HG03103 (cell line): ENCODE data around the gene IL36A.

Experiments used
- ATAC-seq: cut with Tn5 transposase; IDR thresholded peaks from one replicate; pipeline ENCODE4 v1.9.1; 2021; ENCODE audit warnings: low read depth; ENCODE audit not compliant: unreplicated experiment

The IL36A gene

GRCh38 chr2:113005030-113005509 is at the start of gene IL36A:
IL36A (plus strand) TSS chr2:113005459; CDS start chr2:113005872, 413 bp downstream.
- no peak for ATAC-seq

GRCh38 chr2:112957511-112957910 is 47.7 kb upstream of the IL36A start:
- no peak for ATAC-seq

DNA sequence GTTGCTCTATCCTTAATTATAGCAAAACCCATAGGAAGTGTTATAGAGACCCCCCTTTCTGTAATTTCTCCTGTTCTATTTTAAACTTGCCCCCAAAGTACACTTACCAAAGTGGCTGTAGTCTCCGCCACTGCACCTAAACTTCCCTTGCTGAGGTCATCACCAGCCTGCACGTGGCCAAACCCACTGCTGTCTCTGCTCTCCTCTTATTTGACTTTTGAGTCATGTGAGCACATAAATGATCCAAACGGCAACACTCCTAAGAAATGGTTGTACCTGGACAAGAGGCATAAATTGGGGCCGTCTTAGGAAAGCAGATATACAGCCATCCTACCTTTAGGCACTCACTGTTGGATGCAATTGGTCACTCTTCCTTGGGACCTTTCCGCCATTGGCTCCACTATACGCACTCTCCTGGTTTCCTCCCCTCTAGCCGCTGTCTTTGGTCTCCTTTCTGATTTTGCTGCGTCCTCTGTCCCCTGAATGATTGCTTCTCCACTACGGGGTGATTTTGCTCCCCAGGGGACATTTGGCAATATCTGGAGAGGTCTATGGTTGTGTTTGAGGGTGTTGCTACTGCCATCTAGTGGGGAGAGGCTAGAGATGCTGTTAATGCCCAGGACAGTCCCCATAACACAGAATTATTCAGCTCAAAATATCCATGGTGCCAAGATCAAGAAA is 46.7 kb upstream of the IL36A start:
- ATAC-seq, result no peak

DNA sequence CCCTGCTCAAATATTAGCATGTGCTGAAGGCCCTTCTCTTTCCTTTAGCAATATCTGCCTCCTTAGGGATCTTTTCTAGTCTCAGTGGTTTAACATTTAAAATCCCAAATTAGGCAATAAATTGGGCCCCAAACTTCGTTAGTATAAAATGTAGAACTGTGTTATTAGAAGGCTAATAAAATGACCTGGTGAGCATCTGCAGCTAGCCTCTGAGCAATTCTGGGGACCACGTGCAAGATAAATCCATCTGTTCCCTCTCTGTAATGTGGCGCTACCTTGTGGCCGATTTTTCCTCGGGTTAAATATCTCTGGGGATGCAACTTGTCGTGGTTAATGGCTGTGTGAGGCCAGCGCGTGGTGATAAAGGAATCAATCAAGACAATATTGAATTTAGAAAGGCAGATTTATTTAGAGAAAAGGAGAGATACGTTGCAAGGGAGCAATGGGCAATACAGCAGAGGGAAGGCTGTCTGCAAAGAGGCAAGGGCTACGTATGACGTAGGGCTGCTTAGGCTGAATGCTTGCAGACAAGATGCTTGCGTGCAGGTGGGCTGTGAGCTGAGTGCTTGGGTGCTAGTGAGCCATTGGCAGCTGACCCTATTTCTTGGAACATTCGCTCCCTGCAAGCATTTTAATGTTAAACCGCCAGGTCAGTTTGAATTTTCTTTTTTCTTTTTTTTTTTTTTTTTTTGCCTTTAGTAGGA is 46.0 kb upstream of the IL36A start:
- ATAC-seq, result no peak

DNA sequence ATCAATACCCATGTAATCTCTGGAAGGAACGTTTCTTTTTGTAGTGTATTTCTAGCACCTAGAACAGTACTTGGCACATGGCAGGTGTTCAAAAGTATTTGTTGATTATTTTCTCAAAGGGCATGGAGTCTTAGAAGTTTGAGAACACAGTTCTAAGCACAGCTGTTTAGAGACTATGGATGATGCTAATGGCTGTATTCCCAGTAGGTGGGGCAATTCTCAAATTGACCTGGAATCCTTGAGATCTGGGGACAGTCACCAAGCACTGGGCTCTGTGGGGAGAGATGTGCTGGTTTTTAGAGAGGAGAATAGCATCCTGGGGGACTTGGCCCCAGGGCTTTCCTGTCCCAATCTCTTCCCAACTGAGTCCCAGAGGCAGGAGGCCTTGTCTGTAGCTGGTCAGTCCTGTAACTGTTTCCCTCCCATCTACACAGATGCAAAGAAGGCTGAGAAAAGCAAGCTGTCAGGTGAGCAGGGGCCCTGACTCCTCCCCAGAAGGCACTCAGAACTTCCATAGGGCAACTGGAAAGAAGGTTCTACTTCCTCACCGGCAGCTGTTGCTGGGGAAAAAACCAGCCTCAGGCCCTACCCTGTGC is 44.9 kb upstream of the IL36A start:
- no peak for ATAC-seq

DNA sequence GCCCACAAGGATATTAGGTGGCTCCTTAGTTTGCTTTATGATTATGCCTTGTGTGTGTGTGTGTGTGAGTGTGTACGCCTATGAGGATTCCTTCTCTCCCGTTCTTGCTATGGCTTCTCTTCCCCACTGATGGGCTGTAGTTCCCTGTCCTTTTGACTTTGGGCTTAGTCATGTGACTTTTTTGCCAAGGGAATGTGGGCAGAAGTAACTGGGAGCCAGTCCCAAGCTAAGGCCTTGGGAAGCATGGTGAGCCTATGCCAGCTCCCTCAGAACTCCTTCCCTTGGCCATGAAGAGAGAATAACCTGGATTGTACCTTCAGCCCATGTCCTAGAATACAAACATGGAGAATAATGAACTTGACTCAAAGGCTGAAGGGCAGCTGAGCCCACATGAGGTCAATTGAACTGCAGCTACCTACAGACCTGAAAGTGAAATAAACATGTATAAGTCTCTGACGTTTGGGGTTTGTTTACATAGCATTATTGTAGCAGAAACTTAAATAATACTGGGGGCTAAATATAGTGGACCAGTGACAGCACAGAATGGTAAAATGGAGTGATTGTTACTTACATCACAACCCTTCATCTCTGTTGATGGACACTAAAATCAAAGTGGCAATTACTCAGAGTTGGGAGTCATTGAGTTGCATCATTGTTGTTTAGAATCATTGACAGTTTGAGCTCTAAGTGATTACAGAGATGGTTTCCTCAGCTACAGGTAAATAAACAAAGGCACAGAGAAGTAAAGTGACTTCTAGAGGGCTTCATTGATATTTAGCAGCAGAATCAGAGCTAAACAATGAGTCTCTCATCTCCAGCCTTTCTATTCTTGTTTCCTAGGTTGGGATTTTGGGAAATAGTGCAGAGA is 42.7 kb upstream of the IL36A start:
- no peak for ATAC-seq

GRCh38 chr2:112967023-112967422 is 38.2 kb upstream of the IL36A start:
- no peak for ATAC-seq

GRCh38 chr2:112972423-112973086 is 32.7 kb upstream of the IL36A start:
- ATAC-seq, result no peak

DNA sequence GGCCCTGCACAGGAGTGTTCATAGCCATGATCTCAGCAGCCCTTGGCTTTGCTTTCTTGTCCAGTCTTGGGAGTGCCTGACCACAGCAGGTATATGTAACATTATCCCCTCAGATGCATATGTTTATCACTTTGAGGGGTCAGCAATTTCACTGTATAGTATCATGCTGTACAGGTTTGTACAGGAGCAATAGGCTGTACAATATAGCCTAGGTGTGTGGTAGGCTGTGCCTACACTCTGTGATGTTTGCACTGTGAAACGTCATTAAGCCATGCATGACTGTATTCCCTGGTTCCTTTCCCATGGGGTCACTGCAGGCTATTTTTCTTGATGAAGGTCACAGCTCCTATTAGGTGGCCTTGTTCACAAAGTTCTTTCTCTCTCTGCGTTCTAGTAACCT is 32.1 kb upstream of the IL36A start:
- ATAC-seq, result no peak

- ATAC-seq, result no peak
Measured at GRCh38 chr2:112977559-112978056, 27.7 kb upstream of the IL36A start, which contains the start of gene IL36G. IL36G (plus strand) TSS chr2:112978006; CDS start chr2:112978639, 633 bp downstream.

- no peak for ATAC-seq
Measured at GRCh38 chr2:112979731-112980130, 25.5 kb upstream of the IL36A start.

GRCh38 chr2:112980537-112980936 is 24.7 kb upstream of the IL36A start:
- ATAC-seq, result no peak

DNA sequence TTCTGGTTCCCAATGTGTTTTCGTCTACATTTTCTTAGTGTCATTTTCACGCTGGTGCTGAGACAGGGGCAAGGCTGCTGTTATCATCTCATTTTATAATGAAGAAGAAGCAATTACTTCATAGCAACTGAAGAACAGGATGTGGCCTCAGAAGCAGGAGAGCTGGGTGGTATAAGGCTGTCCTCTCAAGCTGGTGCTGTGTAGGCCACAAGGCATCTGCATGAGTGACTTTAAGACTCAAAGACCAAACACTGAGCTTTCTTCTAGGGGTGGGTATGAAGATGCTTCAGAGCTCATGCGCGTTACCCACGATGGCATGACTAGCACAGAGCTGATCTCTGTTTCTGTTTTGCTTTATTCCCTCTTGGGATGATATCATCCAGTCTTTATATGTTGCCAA is 20.2 kb upstream of the IL36A start:
- no peak for ATAC-seq

DNA sequence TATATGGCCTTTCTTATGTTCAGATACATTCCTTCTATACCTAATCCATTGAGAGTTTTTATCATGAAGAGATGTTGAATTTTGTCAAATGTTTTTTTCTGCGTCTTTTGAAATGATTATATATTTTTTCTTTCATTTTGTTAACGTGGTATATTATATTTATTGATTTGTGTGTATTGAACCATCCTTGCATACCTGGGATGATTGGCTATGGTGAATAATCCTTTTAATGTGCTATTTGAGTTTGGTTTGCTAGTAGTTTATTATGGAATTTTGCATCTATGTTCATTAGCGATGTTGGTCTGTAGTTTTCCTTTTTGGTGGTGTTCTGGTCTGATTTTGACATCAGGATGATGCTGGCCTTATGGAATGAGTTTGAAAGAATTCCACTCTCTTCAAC is 15.6 kb upstream of the IL36A start:
- no peak for ATAC-seq

DNA sequence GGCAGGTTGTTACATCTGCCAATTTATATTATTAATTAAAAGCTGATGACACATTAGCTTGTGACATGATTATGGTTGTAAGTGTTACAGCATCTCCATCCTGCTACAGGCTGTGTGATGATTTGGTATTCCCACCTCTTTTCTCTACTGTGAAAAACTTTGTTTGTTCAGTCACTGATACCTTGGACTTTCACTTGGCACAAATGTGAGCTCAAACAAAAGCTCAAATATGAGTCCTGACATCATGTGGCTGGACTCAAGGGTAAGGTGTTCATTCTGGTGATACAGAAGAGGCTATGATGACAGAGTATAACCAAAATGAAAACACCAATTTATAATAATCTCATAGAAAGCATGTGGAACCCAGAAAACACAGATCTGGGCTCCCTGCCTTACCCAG is 11.4 kb upstream of the IL36A start:
- ATAC-seq, result no peak

DNA sequence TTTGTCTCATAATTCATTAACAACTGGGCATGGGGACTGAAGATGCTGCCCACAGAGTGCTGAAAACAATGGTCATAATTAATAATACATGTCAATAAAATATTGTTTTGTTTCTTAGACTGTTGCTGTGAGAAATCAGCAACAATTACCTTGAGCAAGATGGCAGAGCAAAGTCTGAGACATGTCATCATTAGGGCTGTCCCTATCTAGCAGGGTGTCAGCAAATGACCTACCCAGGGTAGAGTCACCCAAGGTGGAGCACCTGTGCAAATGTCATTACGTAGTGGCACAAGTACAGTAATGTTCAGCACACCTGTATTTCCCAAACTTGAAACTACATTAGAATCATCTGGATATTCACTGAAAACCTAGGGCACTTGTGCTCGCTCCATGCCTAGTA is 10.6 kb upstream of the IL36A start:
- ATAC-seq, result no peak

- no peak for ATAC-seq
Measured at GRCh38 chr2:112995346-112995920, 9.8 kb upstream of the IL36A start.

- ATAC-seq, result no peak
Measured at GRCh38 chr2:112996635-112997034, 8.6 kb upstream of the IL36A start.

DNA sequence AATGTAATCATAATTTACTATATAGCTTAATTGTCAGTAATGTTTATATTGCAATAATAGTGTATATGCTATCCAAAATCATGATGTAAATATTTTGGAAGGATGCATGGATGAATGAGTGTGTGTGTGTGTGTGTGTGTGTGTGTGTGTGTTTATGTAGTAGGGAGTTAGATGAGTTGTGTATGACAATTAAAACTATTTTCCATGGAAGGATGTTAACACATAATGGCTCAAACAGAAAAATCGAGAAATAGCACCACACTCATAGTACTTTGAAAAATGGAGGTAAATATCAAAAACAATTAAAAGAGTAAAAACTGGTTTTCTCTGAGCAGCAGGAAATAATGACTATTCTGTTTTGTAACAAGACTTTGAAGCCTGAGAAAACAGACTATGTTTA is 8.1 kb upstream of the IL36A start:
- no peak for ATAC-seq

DNA sequence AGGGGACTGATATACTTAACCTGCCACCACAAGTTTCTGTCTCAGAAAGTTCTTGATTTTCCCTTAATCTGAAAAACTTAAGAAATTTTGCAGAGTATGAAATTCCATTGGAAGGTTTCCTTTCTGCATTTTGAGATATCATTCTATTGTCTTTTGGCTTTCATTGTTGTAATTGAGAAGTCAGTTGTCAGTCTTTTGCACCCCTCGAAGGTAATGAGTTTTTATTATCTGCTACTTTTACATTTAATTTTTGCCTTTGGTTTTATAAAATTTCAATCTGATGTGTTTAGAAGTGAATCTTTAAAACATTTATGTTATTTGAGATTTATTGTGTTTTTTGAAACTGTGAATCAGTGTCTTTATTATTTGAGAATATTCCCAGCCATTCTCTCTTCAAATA is 4.8 kb upstream of the IL36A start:
- no peak for ATAC-seq
